H1 (cell line): Measurements from ENCODE around the gene RAB44. TPM values are rescaled to one million over a fixed set of nuclear protein-coding genes. Genes with fewer than 3 reads are reported as not detected.

ENCODE experiments used
- NRF1 ChIP-seq: IDR thresholded peaks from 2 replicates; pipeline ENCODE4 v1.6.1; 2011; ENCODE audit warnings: mild to moderate bottlenecking, low read depth, low read length, improper control_type of control experiment
- polyA plus RNA-seq, 7 experiments: library from polyadenylated mRNA; depleted of rRNA in 3 of 7; stranded (reverse) in 5 of 7; unstranded in 2 of 7; fragments of >200 nt in 5 of 7; fragments of 200-250 nt in 2 of 7; gene quantifications; 1 replicate in 5 of 7; 2 replicates in 1 of 7; 4 replicates in 1 of 7; pipeline versions ENCODE4 v1.2.1 to v1.2.3, GENCODE V29; 2011 to 2013; ENCODE audit warnings: missing spikeins in 2 of 7, mixed read lengths in 2 of 7
- total RNA-seq: library from RNA; stranded (reverse); fragmentation: NEBNext Ultra II Directional; extraction: Animal tissue kit (Norgen Biotek cat#: 25700); gene quantifications from 2 replicates; pipeline ENCODE4 v1.2.1, GENCODE V29; 2021

The RAB44 gene
- total and polyA plus RNA-seq, 2 of the 8 experiments (the other 6 are each of a cell fraction or from before 2014, with no cell fraction given): 0.02 TPM; not detected in 1

DNA sequence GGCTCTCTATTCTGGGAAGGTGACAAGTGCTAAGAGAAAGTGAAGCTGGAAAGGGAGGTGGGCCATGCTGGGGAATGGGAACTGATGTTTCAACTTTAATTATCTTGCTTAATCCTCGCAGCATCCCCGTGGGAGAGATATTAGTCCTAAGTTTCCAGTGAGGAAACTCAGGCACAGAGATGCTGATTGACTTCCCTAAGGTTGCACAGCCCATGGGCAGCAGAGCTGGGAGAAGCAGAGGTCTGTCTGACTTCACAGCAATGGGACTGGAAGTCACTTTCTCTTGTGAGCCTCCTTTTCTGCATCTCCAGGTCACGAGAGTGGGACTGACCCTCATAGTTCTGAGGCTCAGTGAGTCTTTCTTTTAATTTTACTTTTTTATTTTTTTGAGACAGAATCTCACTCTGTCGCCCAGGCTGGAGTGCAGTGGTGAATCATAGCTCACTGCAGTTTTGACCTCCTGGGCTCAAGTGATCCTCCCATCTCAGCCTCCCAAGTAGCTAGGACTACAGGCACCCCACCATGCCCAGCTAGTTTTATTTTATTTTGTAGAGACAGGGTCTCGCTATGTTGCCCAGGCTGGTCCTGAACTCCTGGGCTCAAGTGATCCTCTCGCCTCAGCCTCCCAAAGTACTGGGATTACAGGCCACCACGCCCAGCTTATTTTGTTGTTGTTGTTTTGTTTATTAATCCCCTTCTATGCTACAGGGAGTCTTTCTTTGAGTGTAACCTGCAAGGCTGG lies 2.6 kb downstream of the RAB44 start (continued):
- no peak for TF ChIP-seq NRF1
